ENCODE measurements around the gene PRKCZ. TPM values are rescaled to one million over a fixed set of nuclear protein-coding genes. Genes with fewer than 3 reads are reported as not detected.
"Not testable (repeated sequence)": the region's sequence is repeated elsewhere in the genome, so short reads cannot be mapped to it uniquely, and the experiment has no call there.

Gene PRKCZ
- total RNA-seq, 2 experiments from 2014 or later, result 8.0 to 10.0 TPM

DNA sequence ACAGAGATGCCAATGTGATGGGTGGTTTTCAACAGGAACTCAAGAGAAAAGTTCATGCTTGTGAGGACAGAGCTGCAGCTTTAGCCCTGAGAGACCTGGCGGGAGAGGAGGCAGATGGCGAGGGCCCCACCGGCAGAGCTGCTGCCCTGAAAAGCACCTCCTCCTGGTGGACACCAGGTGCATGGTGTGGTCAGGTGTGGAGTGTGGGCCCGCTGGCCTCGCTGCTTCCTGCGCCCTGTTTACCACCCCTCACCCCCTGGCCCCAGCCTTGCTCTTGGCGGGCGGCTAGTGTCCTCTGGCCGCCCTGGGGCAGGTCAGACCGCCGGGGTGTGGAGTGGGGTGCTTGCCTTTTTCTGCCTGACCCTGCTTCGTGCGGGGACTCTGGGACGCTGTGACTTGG is 42.8 kb downstream of the PRKCZ start:
- ChIA-PET CTCF (ENCODE audit: unreplicated experiment) (interaction anchor here (0.9 kb wide), 1 partner anchor 47 kb away, joined by 3 read pairs; no protein-coding TSS in a partner anchor), POLR2A (no interaction called here)
- Histone ChIP-seq H3K27ac (ENCODE audit: low read depth, low read length, poor library complexity, severe bottlenecking) (no peak overlapping the region), H3K79me2 (ENCODE audit: insufficient read depth, low read depth, low read length) (no peaks in the 10 kb centered on the region), H3K4me2 (ENCODE audit: low read length) (no peak overlapping the region), H4K20me1 (ENCODE audit: insufficient read depth, low read length) (no peaks in the 10 kb centered on the region), H3K9me3 (ENCODE audit: low read length) (no peaks in the 10 kb centered on the region), H3K36me3 (ENCODE audit: insufficient read depth, low read length) (no peaks in the 10 kb centered on the region), H3K9me2 (ENCODE audit: insufficient read depth, low read length) (no peaks in the 10 kb centered on the region), H3K4me3 (ENCODE audit: low read depth, low read length, poor library complexity, severe bottlenecking) (no peak overlapping the region), H2AFZ (ENCODE audit: low read length) (no peak overlapping the region), H3K4me1 (ENCODE audit: insufficient read depth, low read length, poor library complexity, severe bottlenecking) (no peaks in the 10 kb centered on the region)
- DNase-seq (ENCODE audit: low spot score), result no peak
- no TSS peak for BruUV-seq (replicated peaks)
- intact Hi-C loops (cut with micrococcal nuclease; ENCODE audit: unreplicated experiment), result no loop called here
- no peak for TF ChIP-seq EZH2phosphoT487 (IDR thresholded peaks at IDR 0.05; ENCODE audit: borderline replicate concordance, low read depth, low read length)

DNA sequence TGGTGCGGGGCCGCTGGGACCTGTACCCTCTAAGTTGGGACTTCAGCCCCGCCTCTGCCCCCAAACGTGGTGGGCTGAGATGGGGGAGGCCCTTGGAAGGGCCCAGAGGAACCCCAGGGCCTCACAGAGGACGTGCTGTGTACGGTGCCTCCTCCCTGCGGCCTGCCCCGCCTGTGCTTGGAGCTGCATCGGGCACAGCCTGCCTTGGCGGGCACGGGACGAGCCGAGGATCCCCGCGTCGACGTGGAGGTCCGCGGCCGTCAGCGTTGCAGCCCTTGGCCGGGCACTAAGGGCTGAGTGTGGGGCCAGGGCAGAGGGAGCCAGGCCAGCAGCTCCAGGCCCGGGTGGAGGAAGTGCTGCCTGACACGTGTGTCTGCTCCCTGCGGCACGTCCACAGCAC is 43.4 kb downstream of the PRKCZ start:
- no peaks in the 10 kb centered on the region for H3K4me1 ChIP-seq (ENCODE audit: insufficient read depth, low read length, poor library complexity, severe bottlenecking)
- no TSS peak for BruUV-seq (replicated peaks)
- H4K20me1 ChIP-seq (ENCODE audit: insufficient read depth, low read length), result no peaks in the 10 kb centered on the region
- H3K27ac ChIP-seq (ENCODE audit: low read depth, low read length, poor library complexity, severe bottlenecking), result no peak overlapping the region
- no peak overlapping the region for H2AFZ ChIP-seq (ENCODE audit: low read length)
- H3K4me2 ChIP-seq (ENCODE audit: low read length), result no peak overlapping the region
- POLR2A ChIA-PET, result no interaction called here
- intact Hi-C loops (cut with micrococcal nuclease; ENCODE audit: unreplicated experiment), result no loop called here
- DNase-seq (ENCODE audit: low spot score), result no peak
- no peaks in the 10 kb centered on the region for H3K9me3 ChIP-seq (ENCODE audit: low read length)
- no peak for TF ChIP-seq EZH2phosphoT487 (IDR thresholded peaks at IDR 0.05; ENCODE audit: borderline replicate concordance, low read depth, low read length)
- CTCF ChIA-PET (ENCODE audit: unreplicated experiment), result no interaction called here
- no peaks in the 10 kb centered on the region for H3K9me2 ChIP-seq (ENCODE audit: insufficient read depth, low read length)
- H3K79me2 ChIP-seq (ENCODE audit: insufficient read depth, low read depth, low read length), result no peaks in the 10 kb centered on the region
- H3K36me3 ChIP-seq (ENCODE audit: insufficient read depth, low read length), result no peaks in the 10 kb centered on the region
- no peak overlapping the region for H3K4me3 ChIP-seq (ENCODE audit: low read depth, low read length, poor library complexity, severe bottlenecking)

DNA sequence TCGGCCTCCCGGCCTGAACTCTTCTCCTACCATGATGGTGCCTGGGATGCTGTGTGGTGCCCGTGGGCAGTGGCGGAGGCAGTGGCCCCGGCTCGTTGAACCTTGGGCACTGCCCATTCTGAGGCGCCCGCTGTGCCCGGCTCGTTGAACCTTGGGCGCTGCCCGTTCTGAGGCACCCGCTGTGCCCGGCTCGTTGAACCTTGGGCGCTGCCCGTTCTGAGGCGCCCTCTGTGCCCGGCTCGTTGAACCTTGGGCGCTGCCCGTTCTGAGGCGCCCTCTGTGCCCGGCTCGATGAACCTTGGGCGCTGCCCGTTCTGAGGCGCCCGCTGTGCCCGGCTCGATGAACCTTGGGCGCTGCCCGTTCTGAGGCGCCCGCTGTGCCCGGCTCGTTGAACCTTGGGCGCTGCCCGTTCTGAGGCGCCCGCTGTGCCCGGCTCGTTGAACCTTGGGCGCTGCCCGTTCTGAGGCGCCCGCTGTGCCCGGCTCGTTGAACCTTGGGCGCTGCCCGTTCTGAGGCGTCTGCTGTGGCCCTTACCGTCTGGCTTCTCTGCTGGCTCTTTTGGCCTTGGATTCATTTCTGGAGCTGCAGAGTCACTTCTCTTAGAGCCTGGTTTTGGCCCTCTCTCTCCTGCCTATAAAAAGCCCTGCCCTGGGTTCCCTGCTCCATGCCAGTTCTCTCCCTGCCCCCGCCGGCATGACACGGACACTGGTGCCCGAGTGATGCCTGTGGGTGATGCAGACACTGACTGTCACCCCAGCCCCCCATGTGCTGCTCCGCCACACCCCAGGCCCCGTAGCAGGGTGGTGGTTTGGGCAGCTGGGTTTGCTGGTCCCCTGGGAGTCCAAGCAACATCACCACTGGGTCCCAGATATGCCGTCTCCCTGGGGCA is 44.3 kb downstream of the PRKCZ start:
- intact Hi-C loops (cut with micrococcal nuclease; ENCODE audit: unreplicated experiment); POLR2A ChIA-PET; H4K20me1 ChIP-seq (ENCODE audit: insufficient read depth, low read length): not testable (repeated sequence)

DNA sequence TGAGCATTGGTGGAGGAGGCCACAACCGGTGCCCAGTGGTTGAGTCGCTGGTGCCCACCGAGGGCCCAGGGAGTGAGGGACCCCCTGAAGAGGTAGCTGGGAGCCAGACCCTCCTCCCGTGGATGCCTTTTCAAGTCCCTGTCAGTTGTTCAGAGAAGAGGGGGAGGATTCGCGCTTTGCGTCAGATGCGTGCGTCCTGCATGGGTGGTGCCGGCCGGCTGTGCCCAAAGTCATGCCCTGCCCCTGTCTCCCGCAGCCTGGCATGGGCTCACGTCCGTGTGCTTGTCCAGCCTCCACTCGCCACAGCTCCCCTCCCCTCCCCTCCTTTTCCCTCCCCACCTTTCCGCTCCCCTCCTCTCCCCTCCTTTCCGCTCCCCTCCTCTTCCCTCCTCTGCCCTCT is 45.2 kb downstream of the PRKCZ start:
- intact Hi-C loops (cut with micrococcal nuclease; ENCODE audit: unreplicated experiment), result no loop called here
- no peak for DNase-seq (ENCODE audit: low spot score)
- Histone ChIP-seq H3K36me3 (ENCODE audit: insufficient read depth, low read length) (no peaks in the 10 kb centered on the region), H3K9me3 (ENCODE audit: low read length) (no peaks in the 10 kb centered on the region), H3K79me2 (ENCODE audit: insufficient read depth, low read depth, low read length) (no peaks in the 10 kb centered on the region), H3K4me1 (ENCODE audit: insufficient read depth, low read length, poor library complexity, severe bottlenecking) (peaks cover 7% of the 10 kb centered on the region), H3K4me3 (ENCODE audit: low read depth, low read length, poor library complexity, severe bottlenecking) (no peak overlapping the region), H3K9me2 (ENCODE audit: insufficient read depth, low read length) (no peaks in the 10 kb centered on the region), H4K20me1 (ENCODE audit: insufficient read depth, low read length) (no peaks in the 10 kb centered on the region), H2AFZ (ENCODE audit: low read length) (no peak overlapping the region), H3K27ac (ENCODE audit: low read depth, low read length, poor library complexity, severe bottlenecking) (no peak overlapping the region), H3K4me2 (ENCODE audit: low read length) (no peak overlapping the region)
- ChIA-PET CTCF (ENCODE audit: unreplicated experiment) (no interaction called here), POLR2A (no interaction called here)
- TF ChIP-seq, protein P1, sequence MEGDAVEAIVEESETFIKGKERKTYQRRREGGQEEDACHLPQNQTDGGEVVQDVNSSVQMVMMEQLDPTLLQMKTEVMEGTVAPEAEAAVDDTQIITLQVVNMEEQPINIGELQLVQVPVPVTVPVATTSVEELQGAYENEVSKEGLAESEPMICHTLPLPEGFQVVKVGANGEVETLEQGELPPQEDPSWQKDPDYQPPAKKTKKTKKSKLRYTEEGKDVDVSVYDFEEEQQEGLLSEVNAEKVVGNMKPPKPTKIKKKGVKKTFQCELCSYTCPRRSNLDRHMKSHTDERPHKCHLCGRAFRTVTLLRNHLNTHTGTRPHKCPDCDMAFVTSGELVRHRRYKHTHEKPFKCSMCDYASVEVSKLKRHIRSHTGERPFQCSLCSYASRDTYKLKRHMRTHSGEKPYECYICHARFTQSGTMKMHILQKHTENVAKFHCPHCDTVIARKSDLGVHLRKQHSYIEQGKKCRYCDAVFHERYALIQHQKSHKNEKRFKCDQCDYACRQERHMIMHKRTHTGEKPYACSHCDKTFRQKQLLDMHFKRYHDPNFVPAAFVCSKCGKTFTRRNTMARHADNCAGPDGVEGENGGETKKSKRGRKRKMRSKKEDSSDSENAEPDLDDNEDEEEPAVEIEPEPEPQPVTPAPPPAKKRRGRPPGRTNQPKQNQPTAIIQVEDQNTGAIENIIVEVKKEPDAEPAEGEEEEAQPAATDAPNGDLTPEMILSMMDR (conservative IDR thresholded peaks at IDR 0.05; ENCODE audit: low read length), result no peak
- BruUV-seq (replicated peaks), result no TSS peak

More for the DNA sequence above, 44.3 kb downstream of the PRKCZ start:
- H3K4me2 ChIP-seq (ENCODE audit: low read length); H3K9me3 ChIP-seq (ENCODE audit: low read length); BruUV-seq (replicated peaks); H3K79me2 ChIP-seq (ENCODE audit: insufficient read depth, low read depth, low read length); CTCF ChIA-PET (ENCODE audit: unreplicated experiment); H3K9me2 ChIP-seq (ENCODE audit: insufficient read depth, low read length); H3K4me1 ChIP-seq (ENCODE audit: insufficient read depth, low read length, poor library complexity, severe bottlenecking); H3K27ac ChIP-seq (ENCODE audit: low read depth, low read length, poor library complexity, severe bottlenecking); H3K4me3 ChIP-seq (ENCODE audit: low read depth, low read length, poor library complexity, severe bottlenecking); H3K36me3 ChIP-seq (ENCODE audit: insufficient read depth, low read length); H2AFZ ChIP-seq (ENCODE audit: low read length); DNase-seq (ENCODE audit: low spot score): not testable (repeated sequence)
